ENCODE measurements around the gene CTRB2.
"Not testable (repeated sequence)": the region's sequence is repeated elsewhere in the genome, so short reads cannot be mapped to it uniquely, and the experiment has no call there.

The CTRB2 gene

GRCh38 chr16:75216576-75216975, 9.6 kb upstream of the CTRB2 start:
- no peak for TF ChIP-seq CTCF (IDR thresholded peaks at IDR 0.05; ENCODE audit: poor library complexity, severe bottlenecking)
- Histone ChIP-seq H3K4me3 (ENCODE audit: severe bottlenecking) (no peak overlapping the region), H3K36me3 (ENCODE audit: low read depth) (no peaks in the 10 kb centered on the region), H3K27ac (ENCODE audit: poor library complexity, severe bottlenecking) (no peak overlapping the region), H3K9me3 (ENCODE audit: severe bottlenecking) (no peaks in the 10 kb centered on the region), H3K27me3 (ENCODE audit: insufficient read depth, poor library complexity, severe bottlenecking) (no peaks in the 10 kb centered on the region), H3K4me1 (ENCODE audit: insufficient read depth, poor library complexity, severe bottlenecking) (no peaks in the 10 kb centered on the region)
- DNase-seq (ENCODE audit: low spot score): no peak
- ATAC-seq (ENCODE audit: low read depth): no peak

DNA sequence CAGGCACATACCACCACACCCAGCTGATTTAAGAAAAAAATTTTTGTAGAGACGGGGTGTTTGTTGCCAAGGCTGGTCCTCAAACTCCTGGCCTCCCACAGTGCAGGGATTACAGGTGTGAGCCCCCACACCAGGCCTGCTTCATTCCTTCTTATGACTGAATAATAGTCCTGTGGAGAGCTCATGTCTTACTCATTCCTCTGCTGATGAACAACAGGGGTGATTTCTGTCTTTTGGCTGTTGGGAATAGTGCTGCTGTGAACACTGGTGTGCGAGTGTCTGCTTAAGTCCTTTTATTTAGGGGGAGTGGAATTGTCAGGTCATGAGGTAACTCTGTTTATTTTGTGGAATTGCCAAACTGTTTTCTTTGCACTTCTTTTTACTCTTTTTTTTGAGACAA, 9.2 kb upstream of the CTRB2 start:
- Histone ChIP-seq H3K4me3 (ENCODE audit: severe bottlenecking) (no peak overlapping the region), H3K27ac (ENCODE audit: poor library complexity, severe bottlenecking) (no peak overlapping the region), H3K27me3 (ENCODE audit: insufficient read depth, poor library complexity, severe bottlenecking) (no peaks in the 10 kb centered on the region), H3K9me3 (ENCODE audit: severe bottlenecking) (no peaks in the 10 kb centered on the region), H3K4me1 (ENCODE audit: insufficient read depth, poor library complexity, severe bottlenecking) (no peaks in the 10 kb centered on the region), H3K36me3 (ENCODE audit: low read depth) (no peaks in the 10 kb centered on the region)
- DNase-seq (ENCODE audit: low spot score): no peak
- TF ChIP-seq CTCF (IDR thresholded peaks at IDR 0.05; ENCODE audit: poor library complexity, severe bottlenecking): no peak
- ATAC-seq (ENCODE audit: low read depth): no peak

DNA sequence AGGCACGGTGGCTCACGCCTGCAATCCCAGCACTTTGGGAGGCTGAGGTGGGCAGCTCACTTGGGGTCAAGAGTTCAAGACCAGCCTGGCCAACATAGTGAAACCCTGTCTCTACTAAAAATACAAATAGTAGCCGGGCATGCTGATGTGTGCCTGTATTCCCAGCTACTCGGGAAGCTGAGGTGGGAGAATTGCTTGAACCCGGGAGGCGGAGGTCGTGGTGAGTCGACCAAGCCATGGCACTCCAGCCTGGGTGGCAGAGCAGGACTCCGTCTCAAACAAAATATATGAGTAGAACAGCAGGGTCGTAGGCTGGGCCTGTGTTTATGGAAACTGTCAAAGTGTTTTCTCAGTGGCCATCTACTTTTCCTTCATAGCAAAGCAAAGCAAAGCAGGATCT, 4.3 kb upstream of the CTRB2 start:
- H3K36me3 ChIP-seq (ENCODE audit: low read depth); H3K9me3 ChIP-seq (ENCODE audit: severe bottlenecking); DNase-seq (ENCODE audit: low spot score); H3K27me3 ChIP-seq (ENCODE audit: insufficient read depth, poor library complexity, severe bottlenecking); H3K4me1 ChIP-seq (ENCODE audit: insufficient read depth, poor library complexity, severe bottlenecking); H3K27ac ChIP-seq (ENCODE audit: poor library complexity, severe bottlenecking); ATAC-seq (ENCODE audit: low read depth); H3K4me3 ChIP-seq (ENCODE audit: severe bottlenecking): not testable (repeated sequence)

DNA sequence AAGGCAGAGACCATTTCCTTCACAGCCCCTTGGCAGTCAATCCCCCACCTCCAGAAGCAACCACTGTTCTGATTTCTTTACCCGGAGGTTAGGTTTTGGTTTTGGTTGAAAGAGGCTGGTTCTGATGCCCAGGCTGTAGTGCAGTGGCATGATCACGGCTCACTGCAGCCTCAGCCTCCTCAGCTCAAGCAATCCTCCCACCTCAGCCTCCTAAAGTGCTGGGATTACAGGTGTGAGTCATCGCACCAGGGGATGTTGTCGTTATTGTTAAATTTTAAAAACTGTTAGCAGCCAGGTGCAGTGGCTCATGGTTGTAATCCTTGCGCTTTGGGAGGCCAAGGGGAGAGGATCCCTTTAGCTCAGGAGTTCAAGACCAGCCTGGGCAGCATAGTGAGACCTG, 3.0 kb upstream of the CTRB2 start:
- no peak overlapping the region for H3K4me3 ChIP-seq (ENCODE audit: severe bottlenecking)
- no peaks in the 10 kb centered on the region for H3K27me3 ChIP-seq (ENCODE audit: insufficient read depth, poor library complexity, severe bottlenecking)
- no peak for TF ChIP-seq CTCF (IDR thresholded peaks at IDR 0.05; ENCODE audit: poor library complexity, severe bottlenecking)
- H3K36me3 ChIP-seq (ENCODE audit: low read depth): no peaks in the 10 kb centered on the region
- no peaks in the 10 kb centered on the region for H3K9me3 ChIP-seq (ENCODE audit: severe bottlenecking)
- H3K27ac ChIP-seq (ENCODE audit: poor library complexity, severe bottlenecking): no peak overlapping the region
- ATAC-seq (ENCODE audit: low read depth): no peak
- no peaks in the 10 kb centered on the region for H3K4me1 ChIP-seq (ENCODE audit: insufficient read depth, poor library complexity, severe bottlenecking)
- DNase-seq (ENCODE audit: low spot score): no peak

- not testable (repeated sequence) for H3K27ac ChIP-seq (ENCODE audit: poor library complexity, severe bottlenecking); DNase-seq (ENCODE audit: low spot score); H3K27me3 ChIP-seq (ENCODE audit: insufficient read depth, poor library complexity, severe bottlenecking); H3K36me3 ChIP-seq (ENCODE audit: low read depth); H3K9me3 ChIP-seq (ENCODE audit: severe bottlenecking); ATAC-seq (ENCODE audit: low read depth); H3K4me3 ChIP-seq (ENCODE audit: severe bottlenecking); H3K4me1 ChIP-seq (ENCODE audit: insufficient read depth, poor library complexity, severe bottlenecking)
Observed at GRCh38 chr16:75209514-75209913, 2.6 kb upstream of the CTRB2 start.

GRCh38 chr16:75208861-75209505, 2.0 kb upstream of the CTRB2 start:
- ATAC-seq (ENCODE audit: low read depth) (no peak), DNase-seq (ENCODE audit: low spot score) (no peak)
- H3K9me3 ChIP-seq (ENCODE audit: severe bottlenecking): no peaks in the 10 kb centered on the region
- no peaks in the 10 kb centered on the region for H3K27me3 ChIP-seq (ENCODE audit: insufficient read depth, poor library complexity, severe bottlenecking)
- TF ChIP-seq CTCF (IDR thresholded peaks at IDR 0.05; ENCODE audit: poor library complexity, severe bottlenecking): no peak
- no peak overlapping the region for H3K27ac ChIP-seq (ENCODE audit: poor library complexity, severe bottlenecking)
- no peaks in the 10 kb centered on the region for H3K4me1 ChIP-seq (ENCODE audit: insufficient read depth, poor library complexity, severe bottlenecking)
- H3K36me3 ChIP-seq (ENCODE audit: low read depth): no peaks in the 10 kb centered on the region
- no peak overlapping the region for H3K4me3 ChIP-seq (ENCODE audit: severe bottlenecking)

Data from RWPE2 (cell line).